Gastrocnemius medialis (tissue), 4 donors: Measurements from ENCODE around the gene USP20. TPM values are rescaled to one million over a fixed set of nuclear protein-coding genes. Genes with fewer than 3 reads are reported as not detected.
A peak's percentile ranks its signal among the peaks of the same experiment; 100 is the strongest.
"Not testable (repeated sequence)": the region's sequence is repeated elsewhere in the genome, so short reads cannot be mapped to it uniquely, and the experiment has no call there.

Experiments
- ATAC-seq, 2 donors: fragments of 150-250 bp; one replicate each; pipeline ENCODE4 v1.9.1; 2016
- DNase-seq, 2 donors: peaks; one replicate each; pipeline ENCODE4 v3.0.0-alpha.2; 2019
- H3K27ac ChIP-seq, 4 donors: fragments of 200-600 bp; sonication (generic); 1 replicate in 1 of 4; 2 replicates in 3 of 4; pipeline ENCODE4 v1.5.1; 2016 to 2018; ENCODE audit warnings: mild to moderate bottlenecking in 2 of 4, moderate library complexity in 1 of 4
- H3K27me3 ChIP-seq, 3 donors: fragments of 200-600 bp; sonication (generic) in 2 of 3; 1 replicate in 1 of 3; 2 replicates in 2 of 3; pipeline versions ENCODE4 v1.5.1 to v1.6.0; 2016 to 2019; ENCODE audit warnings: mild to moderate bottlenecking in 1 of 3, moderate library complexity in 1 of 3
- H3K36me3 ChIP-seq, 2 donors: fragments of 200-600 bp; sonication (generic) in 1 of 2; one replicate each; pipeline ENCODE4 v1.5.1; 2017 to 2018
- H3K4me1 ChIP-seq, 2 donors: fragments of 200-600 bp; sonication (generic) in 1 of 2; one replicate each; pipeline ENCODE4 v1.5.1; 2016 to 2017; ENCODE audit warnings: mild to moderate bottlenecking in 2 of 2
- H3K4me3 ChIP-seq, 4 donors: fragments of 200-600 bp; sonication (generic) in 3 of 4; 1 replicate in 1 of 4; 2 replicates in 3 of 4; pipeline ENCODE4 v1.5.1; 2016 to 2019; ENCODE audit warnings: mild to moderate bottlenecking in 2 of 4
- H3K9me3 ChIP-seq, 3 donors: fragments of 200-600 bp; sonication (generic) in 2 of 3; 1 replicate in 1 of 3; 2 replicates in 2 of 3; pipeline ENCODE4 v1.5.1; 2016 to 2019
- CTCF ChIP-seq, 5 experiments: fragments of 450-650 bp in 3 of 5; fragments of 200-600 bp in 2 of 5; sonication (generic) in 2 of 5; IDR thresholded peaks in 4 of 5; conservative IDR thresholded peaks in 1 of 5; 1 replicate in 4 of 5; 2 replicates in 1 of 5; pipeline ENCODE4 v1.5.1; 2016 to 2019; ENCODE audit warnings: antibody characterized with exemption in 5 of 5, mild to moderate bottlenecking in 3 of 5, moderate library complexity in 3 of 5
- POLR2A ChIP-seq, 2 donors: fragments of 450-650 bp; IDR thresholded peaks; one replicate each; pipeline ENCODE4 v1.6.1; 2017; ENCODE audit warnings: antibody characterized with exemption in 2 of 2, mild to moderate bottlenecking in 2 of 2, moderate library complexity in 2 of 2
- in situ Hi-C, 4 donors: fragments of 200-750 bp; cut with MboI; loops; one replicate each; pipeline versions ENCODE4 v1.15.0 to v1.8.0; 2017; ENCODE audit warnings: low sequenced_read_pairs in 4 of 4
- intact Hi-C: fragments of 100-400 bp; cut with DNase I; formaldehyde crosslinking; loops from one replicate; pipeline ENCODE4 v1.15.1; 2023; ENCODE audit warnings: low total_unique reads
- total RNA-seq, 4 donors: library from RNA; depleted of rRNA; stranded (reverse); fragments of >200 nt; gene quantifications; one replicate each; pipeline versions ENCODE4 v1.1.0 to v1.2.3, GENCODE V29; 2016

Gene USP20
- total RNA-seq, 4 donors from 2014 or later, result 13.4 to 25.4 (median 18.6) TPM

- peaks cover 0 to 15% of the 10 kb centered on the region in 2 donors for H3K36me3 ChIP-seq
- peak overlapping the region; percentile 56 to 68 (median 63) for H3K27ac ChIP-seq
- no peaks in the 10 kb centered on the region for H3K27me3 ChIP-seq
- H3K4me1 ChIP-seq, result peaks cover 17 to 20% of the 10 kb centered on the region in 2 donors
- ATAC-seq, result no peak
- no peak for TF ChIP-seq POLR2A (IDR thresholded peaks at IDR 0.05)
- TF ChIP-seq CTCF (IDR thresholded peaks at IDR 0.05 in 4 of 5, conservative IDR thresholded peaks at IDR 0.05 in 1 of 5), result no peak
- DNase-seq, result no peak
- intact Hi-C loops (no loop called here), in situ Hi-C loops (loop anchor here (10.0 to 25.0 kb wide), 4 partner anchors 165 to 348 kb away; partner anchors contain the start of gene GPR107 (in 3 of the 4))
- no peaks in the 10 kb centered on the region for H3K9me3 ChIP-seq
- peak overlapping the region in 1 of 4 donors; percentile 45 for H3K4me3 ChIP-seq
Observed at GRCh38 chr9:129889122-129889940, 54.1 kb downstream of the USP20 start.

GRCh38 chr9:129889941-129890717 lies 54.9 kb downstream of the USP20 start:
- no peak overlapping the region for H3K4me3 ChIP-seq
- no peak for DNase-seq
- peak overlapping the region in 2 of 4 donors; percentile 13 to 40 for H3K27ac ChIP-seq
- in situ Hi-C loops, result loop anchor here (10.0 to 25.0 kb wide), 4 partner anchors 165 to 347 kb away; partner anchors contain the start of gene GPR107 (in 3 of the 4)
- TF ChIP-seq POLR2A (IDR thresholded peaks at IDR 0.05), result no peak
- H3K36me3 ChIP-seq, result peaks cover 0 to 23% of the 10 kb centered on the region in 2 donors
- no peak for ATAC-seq
- H3K4me1 ChIP-seq, result peaks cover 9 to 12% of the 10 kb centered on the region in 2 donors
- intact Hi-C loops, result no loop called here
- H3K27me3 ChIP-seq, result no peaks in the 10 kb centered on the region
- no peaks in the 10 kb centered on the region for H3K9me3 ChIP-seq

- H3K27me3 ChIP-seq, H3K4me1 ChIP-seq, H3K9me3 ChIP-seq, DNase-seq, H3K4me3 ChIP-seq, intact Hi-C loops, ATAC-seq: not testable (repeated sequence)
- peak overlapping the region in 2 of 4 donors; percentile 13 to 40 for H3K27ac ChIP-seq
- H3K36me3 ChIP-seq, result peaks cover 0 to 29% of the 10 kb centered on the region in 2 donors
- in situ Hi-C loops, result loop anchor here (25.0 kb wide), 3 partner anchors 171 to 346 kb away; partner anchors contain the start of gene GPR107 (in 1 of the 4)
Observed at GRCh38 chr9:129890718-129891299, 55.6 kb downstream of the USP20 start.

GRCh38 chr9:129891569-129891968 lies 56.3 kb downstream of the USP20 start:
- TF ChIP-seq CTCF (IDR thresholded peaks at IDR 0.05 in 4 of 5, conservative IDR thresholded peaks at IDR 0.05 in 1 of 5), result no peak
- intact Hi-C loops (no loop called here), in situ Hi-C loops (loop anchor here (25.0 kb wide), 3 partner anchors 171 to 346 kb away; partner anchors contain the start of gene GPR107 (in 1 of the 4))
- Histone ChIP-seq H3K4me1 (peaks cover 4 to 5% of the 10 kb centered on the region in 2 donors), H3K36me3 (peaks cover 0 to 36% of the 10 kb centered on the region in 2 donors), H3K9me3 (no peaks in the 10 kb centered on the region), H3K27ac (peak overlapping the region in 1 of 4 donors; percentile 28), H3K4me3 (no peak overlapping the region), H3K27me3 (no peaks in the 10 kb centered on the region)
- DNase-seq (no peak), ATAC-seq (no peak)

- ATAC-seq (no peak), DNase-seq (no peak)
- H3K36me3 ChIP-seq, result peaks cover 0 to 44% of the 10 kb centered on the region in 2 donors
- no peak for TF ChIP-seq CTCF (IDR thresholded peaks at IDR 0.05 in 4 of 5, conservative IDR thresholded peaks at IDR 0.05 in 1 of 5)
- TF ChIP-seq POLR2A (IDR thresholded peaks at IDR 0.05), result no peak
- no peaks in the 10 kb centered on the region for H3K4me1 ChIP-seq
- H3K27me3 ChIP-seq, result no peaks in the 10 kb centered on the region
- no peak overlapping the region for H3K4me3 ChIP-seq
- in situ Hi-C loops, result loop anchor here (25.0 kb wide), 3 partner anchors 168 to 343 kb away; partner anchors contain the start of gene GPR107 (in 1 of the 4)
- intact Hi-C loops, result no loop called here
- no peak overlapping the region for H3K27ac ChIP-seq
- no peaks in the 10 kb centered on the region for H3K9me3 ChIP-seq
Observed at GRCh38 chr9:129894120-129894823, 59.0 kb downstream of the USP20 start.
